Neural cell (in vitro differentiated cells): ENCODE data around the gene CELA3B.
"Not testable (repeated sequence)": the region's sequence is repeated elsewhere in the genome, so short reads cannot be mapped to it uniquely, and the experiment has no call there.

ENCODE experiments used
- EP300 ChIP-seq: fragments of 450-650 bp; conservative IDR thresholded peaks from 2 replicates; pipeline ENCODE4 v1.6.1; 2014; ENCODE audit warnings: antibody characterized with exemption, mild to moderate bottlenecking, moderate library complexity; ENCODE audit not compliant: poor library complexity, severe bottlenecking
- EZH2 ChIP-seq: fragments of 200-600, 300-800 bp; shearing (Covaris generic), sonication (generic); IDR thresholded peaks from 2 replicates; pipeline ENCODE4 v1.6.1; 2014; ENCODE audit warnings: antibody characterized with exemption, low read length, borderline replicate concordance, mild to moderate bottlenecking; ENCODE audit not compliant: insufficient read depth, poor library complexity, severe bottlenecking
- POLR2AphosphoS5 ChIP-seq: IDR thresholded peaks from 2 replicates; pipeline ENCODE4 v1.6.1; 2012
- TF ChIP-seq, protein P1 (sequence below): fragments of 450-650 bp; IDR thresholded peaks from 2 replicates; pipeline ENCODE4 v1.5.1; 2014; ENCODE audit warnings: antibody characterized with exemption, mild to moderate bottlenecking, moderate library complexity; ENCODE audit not compliant: poor library complexity, severe bottlenecking
- TF ChIP-seq, protein P2 (sequence below): IDR thresholded peaks from 2 replicates; pipeline ENCODE4 v1.6.1; 2012; ENCODE audit warnings: borderline replicate concordance

DNA sequence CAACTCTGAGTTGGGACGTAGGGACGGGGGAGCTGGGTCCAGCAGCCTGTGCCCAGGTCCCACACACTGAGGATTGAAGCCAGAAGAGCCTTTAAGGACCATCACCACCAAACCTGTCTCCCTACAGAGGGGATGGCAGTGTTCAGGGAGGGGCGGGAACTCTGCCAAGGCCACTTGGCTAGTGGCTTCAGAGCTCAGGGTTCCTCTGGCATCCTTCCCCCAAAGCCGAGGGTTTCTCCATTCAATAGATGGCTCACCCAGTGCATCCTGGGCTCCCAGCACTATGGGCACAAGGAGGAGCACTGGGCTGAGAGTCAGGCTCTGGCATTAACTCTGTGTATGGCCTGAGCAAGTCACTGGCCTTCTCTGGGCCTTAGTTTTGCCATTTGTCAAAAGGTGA lies 4.4 kb downstream of the CELA3B start:
- not testable (repeated sequence) for TF ChIP-seq EP300, POLR2AphosphoS5, EZH2
- TF ChIP-seq, protein P1, sequence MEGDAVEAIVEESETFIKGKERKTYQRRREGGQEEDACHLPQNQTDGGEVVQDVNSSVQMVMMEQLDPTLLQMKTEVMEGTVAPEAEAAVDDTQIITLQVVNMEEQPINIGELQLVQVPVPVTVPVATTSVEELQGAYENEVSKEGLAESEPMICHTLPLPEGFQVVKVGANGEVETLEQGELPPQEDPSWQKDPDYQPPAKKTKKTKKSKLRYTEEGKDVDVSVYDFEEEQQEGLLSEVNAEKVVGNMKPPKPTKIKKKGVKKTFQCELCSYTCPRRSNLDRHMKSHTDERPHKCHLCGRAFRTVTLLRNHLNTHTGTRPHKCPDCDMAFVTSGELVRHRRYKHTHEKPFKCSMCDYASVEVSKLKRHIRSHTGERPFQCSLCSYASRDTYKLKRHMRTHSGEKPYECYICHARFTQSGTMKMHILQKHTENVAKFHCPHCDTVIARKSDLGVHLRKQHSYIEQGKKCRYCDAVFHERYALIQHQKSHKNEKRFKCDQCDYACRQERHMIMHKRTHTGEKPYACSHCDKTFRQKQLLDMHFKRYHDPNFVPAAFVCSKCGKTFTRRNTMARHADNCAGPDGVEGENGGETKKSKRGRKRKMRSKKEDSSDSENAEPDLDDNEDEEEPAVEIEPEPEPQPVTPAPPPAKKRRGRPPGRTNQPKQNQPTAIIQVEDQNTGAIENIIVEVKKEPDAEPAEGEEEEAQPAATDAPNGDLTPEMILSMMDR, result not testable (repeated sequence)
- TF ChIP-seq, protein P2, sequence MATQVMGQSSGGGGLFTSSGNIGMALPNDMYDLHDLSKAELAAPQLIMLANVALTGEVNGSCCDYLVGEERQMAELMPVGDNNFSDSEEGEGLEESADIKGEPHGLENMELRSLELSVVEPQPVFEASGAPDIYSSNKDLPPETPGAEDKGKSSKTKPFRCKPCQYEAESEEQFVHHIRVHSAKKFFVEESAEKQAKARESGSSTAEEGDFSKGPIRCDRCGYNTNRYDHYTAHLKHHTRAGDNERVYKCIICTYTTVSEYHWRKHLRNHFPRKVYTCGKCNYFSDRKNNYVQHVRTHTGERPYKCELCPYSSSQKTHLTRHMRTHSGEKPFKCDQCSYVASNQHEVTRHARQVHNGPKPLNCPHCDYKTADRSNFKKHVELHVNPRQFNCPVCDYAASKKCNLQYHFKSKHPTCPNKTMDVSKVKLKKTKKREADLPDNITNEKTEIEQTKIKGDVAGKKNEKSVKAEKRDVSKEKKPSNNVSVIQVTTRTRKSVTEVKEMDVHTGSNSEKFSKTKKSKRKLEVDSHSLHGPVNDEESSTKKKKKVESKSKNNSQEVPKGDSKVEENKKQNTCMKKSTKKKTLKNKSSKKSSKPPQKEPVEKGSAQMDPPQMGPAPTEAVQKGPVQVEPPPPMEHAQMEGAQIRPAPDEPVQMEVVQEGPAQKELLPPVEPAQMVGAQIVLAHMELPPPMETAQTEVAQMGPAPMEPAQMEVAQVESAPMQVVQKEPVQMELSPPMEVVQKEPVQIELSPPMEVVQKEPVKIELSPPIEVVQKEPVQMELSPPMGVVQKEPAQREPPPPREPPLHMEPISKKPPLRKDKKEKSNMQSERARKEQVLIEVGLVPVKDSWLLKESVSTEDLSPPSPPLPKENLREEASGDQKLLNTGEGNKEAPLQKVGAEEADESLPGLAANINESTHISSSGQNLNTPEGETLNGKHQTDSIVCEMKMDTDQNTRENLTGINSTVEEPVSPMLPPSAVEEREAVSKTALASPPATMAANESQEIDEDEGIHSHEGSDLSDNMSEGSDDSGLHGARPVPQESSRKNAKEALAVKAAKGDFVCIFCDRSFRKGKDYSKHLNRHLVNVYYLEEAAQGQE, result not testable (repeated sequence)
